ENCODE measurements around the gene FXN.
"Not testable (repeated sequence)": the region's sequence is repeated elsewhere in the genome, so short reads cannot be mapped to it uniquely, and the experiment has no call there.

The FXN gene

DNA sequence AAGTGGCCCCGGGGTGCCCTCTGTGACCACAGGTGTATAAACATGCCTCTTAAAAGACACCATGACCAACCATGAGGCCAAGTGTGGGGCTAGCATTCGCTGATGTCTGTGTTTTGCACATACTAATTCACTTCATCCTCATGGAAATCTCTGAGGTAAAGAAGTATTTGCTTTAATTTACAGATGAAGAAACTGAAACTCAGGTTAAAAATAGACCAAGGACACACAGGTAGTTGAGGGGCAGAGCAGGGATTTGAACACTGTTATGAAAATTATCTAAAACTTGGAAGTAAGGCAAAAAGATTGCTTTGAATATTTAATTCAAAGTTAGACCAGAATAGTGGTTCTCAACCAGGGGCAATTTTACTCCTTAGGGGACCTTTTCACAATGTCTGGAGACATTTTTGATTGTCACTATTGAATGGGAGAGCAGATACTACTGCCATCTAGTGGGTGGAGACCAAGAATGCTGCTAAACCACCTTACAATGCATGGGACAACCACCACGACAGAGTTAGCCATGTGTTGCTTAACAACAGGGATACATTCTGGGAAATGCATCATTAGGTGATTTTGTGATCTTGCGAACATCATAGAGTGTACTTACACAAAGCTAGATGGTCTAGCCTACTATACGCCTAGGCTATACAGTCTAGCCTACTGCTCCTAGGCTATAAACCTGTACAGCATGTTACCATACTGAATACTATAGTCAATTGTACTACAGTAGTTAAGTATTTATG lies 8.0 kb upstream of the FXN start:
- peak; percentile 11 for DNase-seq (ENCODE audit: low read depth)

DNA sequence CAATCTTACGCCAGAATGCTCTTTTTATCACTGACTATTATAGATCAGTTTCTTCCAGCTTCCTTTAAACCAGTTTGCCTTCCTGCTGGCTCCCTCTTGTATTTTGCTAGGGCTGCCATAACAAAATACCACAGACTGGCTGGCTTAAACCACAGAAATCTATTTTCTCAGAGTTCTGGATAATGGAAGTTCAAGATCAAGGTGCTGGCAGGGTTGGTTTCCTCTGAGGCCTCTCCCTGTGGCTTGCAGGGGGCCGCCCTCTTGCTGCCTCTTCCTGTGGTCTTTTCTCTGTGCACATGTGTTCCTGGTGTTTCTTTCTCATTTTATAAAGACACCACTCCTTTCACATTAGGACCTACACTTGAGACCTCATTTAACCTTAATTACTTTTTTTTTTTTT lies 6.8 kb upstream of the FXN start:
- no peak for DNase-seq (ENCODE audit: low read depth)

DNA sequence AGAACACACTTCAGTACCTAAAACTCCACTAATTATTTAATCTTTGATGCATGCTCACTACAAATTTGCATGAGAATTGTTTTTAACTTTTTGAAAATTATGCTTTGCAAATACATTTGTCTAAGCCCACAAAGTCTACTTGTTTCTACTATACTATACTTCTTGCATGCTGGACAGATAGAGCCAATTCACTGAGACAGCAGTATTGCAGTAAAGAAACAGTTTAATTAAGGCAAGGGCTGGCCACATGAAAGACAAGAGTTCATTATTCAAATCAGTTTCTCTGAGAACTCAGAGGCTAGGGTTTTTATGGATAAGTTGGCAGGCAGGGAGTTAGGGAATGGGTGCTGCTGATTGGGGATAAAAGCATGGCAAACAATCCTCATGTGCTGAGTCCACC lies 6.0 kb upstream of the FXN start:
- DNase-seq (ENCODE audit: low read depth) = no peak

DNA sequence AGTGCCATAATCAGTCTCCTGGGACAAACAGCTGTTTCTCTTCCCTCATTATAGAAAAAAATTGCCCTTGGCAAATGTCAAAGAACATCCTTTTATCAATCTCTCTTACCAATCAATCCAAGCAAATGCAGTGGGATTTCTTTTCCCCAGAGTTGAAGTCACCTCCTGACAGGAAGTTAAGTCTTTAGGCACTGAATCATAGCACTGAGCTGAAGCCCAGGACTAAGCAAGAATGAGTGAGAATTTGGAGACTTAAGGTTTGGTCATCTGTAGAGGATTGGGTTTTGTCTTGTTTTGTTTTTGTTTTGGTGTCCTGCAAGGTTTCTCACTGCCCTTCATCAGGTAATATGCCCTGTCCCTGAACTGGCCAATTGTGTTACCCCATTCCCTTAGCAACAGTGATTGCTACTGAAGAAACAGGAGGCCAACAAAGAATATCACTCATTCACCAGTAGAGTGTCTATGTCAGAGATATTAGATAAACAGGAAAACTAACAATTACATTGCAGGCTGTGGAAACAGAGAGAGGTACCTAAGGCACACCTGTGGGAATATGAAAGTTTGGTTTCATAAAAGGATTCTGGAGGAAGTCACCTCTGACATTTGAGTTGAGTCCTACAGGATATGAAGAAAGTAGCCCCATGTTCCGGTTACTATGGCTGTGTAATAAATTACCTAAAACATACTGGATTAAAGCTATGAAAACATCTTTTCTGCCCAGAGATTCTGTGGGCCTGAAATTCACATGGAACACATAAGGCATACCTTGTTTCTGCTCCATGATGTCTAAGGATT lies 4.5 kb upstream of the FXN start:
- no peak for DNase-seq (ENCODE audit: low read depth)

DNA sequence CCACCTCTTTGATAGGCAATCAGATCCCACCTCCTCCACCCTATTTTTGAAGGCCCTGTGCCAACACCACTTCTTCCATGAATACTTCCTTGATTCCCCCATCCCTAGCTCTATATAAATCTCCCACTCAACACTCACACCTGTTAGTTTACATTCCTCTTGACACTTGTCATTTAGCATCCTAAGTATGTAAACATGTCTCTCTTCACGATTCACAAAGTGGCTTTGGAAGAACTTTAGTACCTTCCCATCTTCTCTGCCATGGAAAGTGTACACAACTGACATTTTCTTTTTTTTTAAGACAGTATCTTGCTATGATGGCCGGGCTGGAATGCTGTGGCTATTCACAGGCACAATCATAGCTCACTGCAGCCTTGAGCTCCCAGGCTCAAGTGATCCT lies 1.5 kb upstream of the FXN start:
- DNase-seq (ENCODE audit: low read depth) = no peak

DNA sequence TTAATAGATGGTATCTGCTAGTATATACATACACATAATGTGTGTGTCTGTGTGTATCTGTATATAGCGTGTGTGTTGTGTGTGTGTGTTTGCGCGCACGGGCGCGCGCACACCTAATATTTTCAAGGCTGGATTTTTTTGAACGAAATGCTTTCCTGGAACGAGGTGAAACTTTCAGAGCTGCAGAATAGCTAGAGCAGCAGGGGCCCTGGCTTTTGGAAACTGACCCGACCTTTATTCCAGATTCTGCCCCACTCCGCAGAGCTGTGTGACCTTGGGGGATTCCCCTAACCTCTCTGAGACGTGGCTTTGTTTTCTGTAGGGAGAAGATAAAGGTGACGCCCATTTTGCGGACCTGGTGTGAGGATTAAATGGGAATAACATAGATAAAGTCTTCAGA lies 757 bp downstream of the FXN start:
- no peak for DNase-seq (ENCODE audit: low read depth)

DNA sequence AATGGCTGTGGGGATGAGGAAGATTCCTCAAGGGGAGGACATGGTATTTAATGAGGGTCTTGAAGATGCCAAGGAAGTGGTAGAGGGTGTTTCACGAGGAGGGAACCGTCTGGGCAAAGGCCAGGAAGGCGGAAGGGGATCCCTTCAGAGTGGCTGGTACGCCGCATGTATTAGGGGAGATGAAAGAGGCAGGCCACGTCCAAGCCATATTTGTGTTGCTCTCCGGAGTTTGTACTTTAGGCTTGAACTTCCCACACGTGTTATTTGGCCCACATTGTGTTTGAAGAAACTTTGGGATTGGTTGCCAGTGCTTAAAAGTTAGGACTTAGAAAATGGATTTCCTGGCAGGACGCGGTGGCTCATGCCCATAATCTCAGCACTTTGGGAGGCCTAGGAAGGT lies 1.2 kb downstream of the FXN start:
- no peak for DNase-seq (ENCODE audit: low read depth)

DNA sequence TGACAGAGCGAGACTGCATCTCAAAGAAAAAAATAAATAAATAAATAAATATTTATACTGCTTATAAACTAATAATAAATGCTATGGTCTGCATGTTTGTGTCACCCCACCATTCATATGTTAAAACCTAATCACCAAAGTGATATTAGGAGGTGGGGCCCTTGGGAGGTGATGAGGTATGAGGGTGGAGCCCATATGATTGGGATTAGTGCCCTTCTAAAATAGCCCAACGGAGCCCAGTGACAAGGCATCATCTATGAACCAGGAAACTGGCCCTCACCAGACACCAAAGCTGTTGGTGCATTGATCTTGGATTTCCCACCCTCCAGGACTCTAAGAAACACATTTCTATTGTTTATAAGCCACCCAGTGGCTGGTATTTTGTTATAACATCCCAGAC lies 5.1 kb downstream of the FXN start:
- no peak for DNase-seq (ENCODE audit: low read depth)

DNA sequence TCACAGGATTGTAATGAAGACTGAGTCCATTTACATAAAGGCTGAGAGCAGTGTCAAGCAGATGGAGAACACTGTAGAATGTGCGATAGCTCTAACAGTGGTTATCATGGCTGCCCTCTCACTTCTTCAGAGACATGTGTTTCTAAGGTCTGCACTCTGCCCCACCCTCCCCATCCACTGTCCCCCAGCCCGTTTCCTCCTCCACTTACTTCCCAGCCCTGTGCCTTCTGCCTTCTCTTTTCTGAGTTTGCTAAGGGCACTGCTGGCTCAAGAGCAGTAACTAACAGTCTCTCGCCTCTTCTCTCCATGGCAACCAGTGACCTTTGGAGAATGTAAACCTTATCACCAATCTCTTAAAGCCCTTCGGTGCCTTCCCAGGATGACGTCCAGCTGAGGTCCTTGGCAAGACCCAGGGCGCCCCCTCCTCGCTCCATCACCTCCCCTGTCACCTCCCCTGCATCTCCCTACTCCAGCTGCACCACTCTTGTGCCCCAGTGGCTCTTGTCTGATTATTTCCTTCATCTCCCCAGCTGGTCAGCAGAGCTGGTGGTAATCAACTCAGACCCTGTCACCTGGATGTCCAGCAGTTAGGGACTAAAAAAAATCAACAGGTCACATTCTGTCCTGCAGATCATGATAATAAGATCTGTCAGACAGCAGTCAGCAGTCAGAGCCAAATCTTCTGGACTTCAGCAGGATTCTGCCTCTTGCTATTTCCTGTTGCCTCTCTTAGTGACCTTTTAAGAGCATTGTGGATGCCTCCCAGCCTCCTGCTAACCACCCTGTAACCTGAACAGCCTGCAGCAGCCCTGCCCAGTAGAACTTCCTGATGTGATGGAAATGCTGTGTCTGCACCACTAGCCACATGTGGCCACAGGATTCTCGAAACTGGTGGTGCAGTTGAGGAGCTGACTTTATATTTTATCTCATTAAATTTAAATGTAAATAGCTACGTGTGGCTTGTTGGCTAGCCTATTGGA lies 9.0 kb downstream of the FXN start:
- peak; percentile 18 for DNase-seq (ENCODE audit: low read depth)

DNA sequence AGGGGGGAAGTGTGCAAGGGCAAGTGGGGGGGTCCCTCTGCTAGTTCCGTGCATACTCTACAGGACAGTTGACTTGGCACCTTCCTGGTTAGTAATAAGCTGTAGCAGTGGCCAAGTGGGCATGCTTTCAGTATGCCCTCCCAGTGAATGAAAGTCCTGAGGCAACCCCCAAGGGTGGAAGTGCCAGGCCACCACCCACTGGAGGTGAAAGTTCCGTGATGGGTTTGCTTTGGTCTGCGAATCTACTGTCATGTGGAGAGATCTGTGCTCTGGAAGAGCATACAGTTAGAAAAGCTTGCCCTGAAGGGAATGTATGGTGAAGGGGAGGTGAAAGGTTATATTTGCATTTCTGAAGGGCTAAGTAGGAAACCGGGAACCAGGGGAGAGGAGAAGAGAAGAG lies 10.3 kb downstream of the FXN start:
- DNase-seq (ENCODE audit: low read depth) = no peak

DNA sequence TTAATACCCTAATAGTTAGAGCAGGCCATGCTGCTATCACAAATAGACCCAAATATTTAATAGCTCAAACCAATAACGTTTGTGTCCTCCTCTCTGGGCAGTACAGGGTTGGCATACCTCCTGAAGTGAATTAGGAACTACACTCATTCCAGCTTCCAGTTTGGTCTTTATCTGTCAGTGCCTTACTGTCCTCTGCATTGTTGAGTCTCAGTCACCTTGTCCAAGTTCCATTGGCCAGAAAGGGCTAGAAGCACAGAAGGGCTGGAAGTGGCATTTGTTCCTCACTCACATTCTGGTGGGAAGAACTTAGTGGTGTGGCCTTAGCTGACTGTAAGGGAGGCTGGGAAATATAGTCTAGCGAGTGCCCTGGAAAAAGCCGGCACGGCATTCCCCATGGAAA lies 11.2 kb downstream of the FXN start:
- no peak for DNase-seq (ENCODE audit: low read depth)

DNA sequence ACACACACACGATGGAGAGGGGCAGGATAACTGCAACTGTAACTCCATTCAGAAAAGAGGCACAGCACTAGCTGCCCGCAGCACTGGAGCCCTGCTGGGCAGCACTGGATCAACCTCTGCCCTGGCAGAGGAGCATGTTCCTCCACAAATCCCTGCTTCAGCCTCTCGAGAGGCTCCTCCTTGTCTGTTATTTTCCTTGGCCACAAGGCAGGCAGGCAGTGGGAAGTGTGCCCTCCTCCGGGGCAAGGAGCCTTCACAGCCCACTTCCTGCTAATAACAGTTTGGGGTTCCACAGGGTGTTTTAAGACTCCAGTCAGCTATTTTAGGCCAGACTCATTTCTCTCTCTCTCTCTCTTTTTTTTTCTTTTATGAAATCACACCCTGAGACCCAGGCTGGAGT lies 11.8 kb downstream of the FXN start:
- DNase-seq (ENCODE audit: low read depth) = no peak

DNA sequence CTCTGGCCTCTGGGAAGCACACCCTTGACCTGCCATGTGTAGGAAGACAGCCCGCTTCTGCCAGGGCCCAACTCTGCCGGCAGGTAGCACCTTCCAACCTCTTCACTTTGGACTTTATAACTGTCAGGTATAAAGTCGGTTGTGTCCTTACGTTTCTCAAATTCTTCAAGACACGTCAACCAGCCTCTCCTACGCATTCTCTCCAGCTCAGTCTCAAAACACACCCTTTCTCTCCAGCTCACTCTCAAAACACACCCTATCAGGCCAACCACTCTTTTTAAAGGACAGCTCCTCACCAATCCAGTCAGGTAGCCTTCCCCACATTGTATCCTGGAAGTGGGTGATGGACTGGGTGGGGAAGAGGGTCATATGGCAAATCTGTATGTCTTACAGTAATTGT lies 13.5 kb downstream of the FXN start:
- DNase-seq (ENCODE audit: low read depth) = no peak

DNA sequence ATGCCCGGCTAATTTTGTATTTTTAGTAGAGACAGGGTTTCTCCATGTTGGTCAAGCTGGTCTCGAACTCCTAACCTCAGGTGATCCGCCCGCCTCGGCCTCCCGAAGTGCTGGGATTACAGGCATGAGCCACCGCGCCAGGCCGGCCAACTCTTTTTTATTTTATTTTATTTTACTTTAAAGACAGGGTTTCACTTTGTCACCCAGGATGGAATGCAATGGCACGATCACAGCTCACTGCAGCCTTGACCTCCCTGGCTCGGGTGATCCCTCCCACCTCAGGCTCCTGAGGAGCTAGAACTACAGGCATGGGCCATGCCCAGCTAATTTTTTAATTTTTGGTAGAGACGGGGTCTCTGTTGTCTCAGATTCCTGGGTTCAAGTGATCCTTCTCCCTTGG lies 15.4 kb downstream of the FXN start:
- DNase-seq (ENCODE audit: low read depth) = not testable (repeated sequence)

DNA sequence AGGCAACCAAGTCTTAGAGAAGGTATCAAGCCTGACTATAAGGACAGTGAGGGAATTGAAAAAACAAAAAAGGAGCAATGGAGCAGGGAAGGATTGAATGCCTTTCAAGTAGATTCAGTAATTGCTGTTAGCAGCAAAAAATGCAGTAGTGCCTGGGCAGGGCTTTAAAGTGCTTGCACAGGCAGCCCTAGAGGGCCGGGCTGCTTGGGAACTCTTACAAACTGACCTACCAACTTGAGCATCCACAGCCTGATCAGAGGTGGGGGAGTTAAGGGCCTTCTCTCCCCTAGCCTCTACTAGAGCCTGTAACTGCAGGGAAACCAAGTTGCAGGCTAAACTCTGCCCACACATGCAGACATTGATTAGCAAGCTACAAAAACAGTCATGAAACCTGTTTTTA lies 19.4 kb downstream of the FXN start:
- DNase-seq (ENCODE audit: low read depth) = no peak

DNA sequence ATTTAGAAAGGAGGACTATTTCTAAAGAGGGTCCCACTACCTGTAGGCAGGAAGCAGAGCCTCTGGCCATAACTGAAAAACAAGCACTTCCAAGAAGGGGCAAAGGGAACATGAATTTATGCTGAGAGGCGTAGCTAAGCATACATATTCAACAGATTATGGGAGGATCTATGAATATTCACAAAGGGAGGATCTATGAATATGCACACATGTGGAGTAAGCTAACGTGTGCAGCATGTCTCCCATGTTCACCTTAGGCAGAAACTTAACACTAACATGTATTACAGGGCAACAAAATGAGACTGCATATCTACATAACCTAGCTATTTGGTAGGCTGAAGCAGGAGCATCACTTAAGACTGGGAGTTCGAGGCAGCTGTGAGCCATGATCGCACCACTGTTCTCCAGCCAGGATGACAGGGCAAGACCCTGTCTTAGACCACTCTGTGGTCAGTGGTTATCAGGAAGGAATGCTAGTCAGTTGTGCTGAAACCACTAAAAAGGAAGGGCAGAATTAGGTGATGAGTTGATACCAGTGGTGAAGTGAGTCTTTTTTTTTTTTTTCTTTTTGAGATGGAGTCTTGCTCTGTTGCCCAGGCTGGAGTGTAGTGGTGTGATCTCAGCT lies 20.8 kb downstream of the FXN start:
- DNase-seq (ENCODE audit: low read depth) = no peak

DNA sequence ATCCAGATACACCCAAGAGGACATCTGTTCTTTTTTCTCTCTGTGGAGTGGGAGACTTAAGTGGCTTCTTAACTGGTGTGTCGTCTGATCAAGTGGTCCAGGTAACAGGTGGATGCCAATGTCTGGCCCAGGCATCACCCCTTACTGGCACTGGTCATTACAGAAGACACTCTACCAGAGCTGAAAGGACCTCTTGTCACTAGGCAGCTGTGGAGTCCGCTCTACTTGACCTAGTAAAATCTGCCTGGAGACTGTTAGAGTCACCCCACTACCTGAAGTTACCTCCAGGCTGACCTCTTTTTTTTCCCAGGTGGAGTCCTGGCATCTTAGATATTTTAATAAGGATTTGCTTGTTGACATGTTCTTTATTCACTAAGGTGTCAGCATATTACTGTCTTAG lies 22.5 kb downstream of the FXN start:
- no peak for DNase-seq (ENCODE audit: low read depth)

DNA sequence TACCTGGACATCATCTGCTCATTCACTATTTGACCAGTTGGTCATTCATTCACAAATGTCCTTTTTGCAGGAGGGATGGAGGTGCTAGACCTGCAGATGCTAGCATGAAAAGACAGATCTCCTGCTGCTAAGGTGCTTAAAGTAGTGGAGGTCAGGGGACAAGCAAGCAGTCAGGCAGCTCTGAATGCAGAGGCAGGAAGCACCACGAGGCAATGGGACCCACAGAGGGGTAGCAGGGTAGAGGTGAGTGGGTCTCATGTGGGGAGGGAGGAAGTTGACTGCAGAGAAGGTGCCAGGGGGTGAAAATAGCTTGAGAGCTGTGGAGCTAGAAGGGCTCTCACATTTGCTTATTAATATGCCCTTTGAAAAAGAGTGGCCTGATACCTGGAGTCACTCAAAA lies 25.2 kb downstream of the FXN start:
- DNase-seq (ENCODE audit: low read depth) = no peak

DNA sequence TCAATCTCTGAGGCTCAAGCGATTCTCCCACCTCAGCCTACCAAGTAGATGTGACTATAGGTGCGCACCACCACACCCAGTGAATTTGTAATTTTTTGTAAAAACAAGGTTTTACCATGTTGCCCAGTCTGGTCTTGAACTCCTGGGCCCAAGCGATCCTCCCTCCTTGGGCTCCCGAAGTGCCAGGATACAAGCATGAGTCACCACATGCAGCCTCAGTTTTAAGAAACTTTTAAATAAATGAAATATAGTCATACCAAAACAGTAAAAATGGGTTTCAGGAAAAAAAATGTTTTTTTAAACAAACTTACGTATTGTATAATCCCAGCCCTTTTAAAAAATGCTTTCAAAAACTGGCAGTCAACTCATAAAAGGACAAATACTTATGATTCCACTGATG lies 26.6 kb downstream of the FXN start:
- DNase-seq (ENCODE audit: low read depth) = no peak

DNA sequence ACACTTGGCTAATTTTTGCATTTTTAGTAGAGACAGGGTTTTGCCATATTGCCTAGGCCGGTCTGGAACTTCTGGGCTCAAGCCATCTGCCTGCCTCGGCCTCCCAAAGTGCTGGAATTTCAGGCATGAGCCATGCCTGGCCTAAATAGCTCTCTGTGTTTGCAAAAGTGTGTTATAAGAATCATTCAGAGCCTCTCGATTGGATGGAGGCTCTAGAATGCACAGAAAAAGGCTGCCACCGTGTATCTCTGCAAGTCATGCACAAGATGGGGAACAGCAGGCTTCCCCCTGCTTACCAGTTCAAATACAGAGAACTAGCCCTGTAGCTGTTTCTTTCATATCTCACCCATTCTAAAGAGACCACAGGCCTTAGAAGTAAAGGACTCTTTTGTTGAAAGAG lies 28.3 kb downstream of the FXN start:
- no peak for DNase-seq (ENCODE audit: low read depth)

DNA sequence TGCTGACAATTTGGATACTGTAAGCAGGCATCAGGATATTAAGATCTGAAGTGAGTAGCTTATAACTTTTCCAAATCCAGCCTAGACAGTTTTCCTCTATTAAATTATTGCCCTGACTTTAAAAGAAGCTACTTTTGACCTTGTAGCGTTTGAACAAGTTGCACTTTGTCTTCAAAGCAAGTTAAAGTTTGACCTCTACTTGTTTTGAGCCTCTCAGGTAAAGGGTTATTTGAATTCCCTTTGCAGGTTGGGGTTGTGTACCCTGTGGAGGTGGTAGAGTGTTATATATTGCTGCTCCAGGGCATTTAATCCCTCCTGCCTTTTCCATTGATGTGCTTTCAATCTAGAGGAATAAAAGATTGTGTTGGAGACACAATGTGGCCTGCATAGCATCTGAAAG lies 30.1 kb downstream of the FXN start:
- no peak for DNase-seq (ENCODE audit: low read depth)

DNA sequence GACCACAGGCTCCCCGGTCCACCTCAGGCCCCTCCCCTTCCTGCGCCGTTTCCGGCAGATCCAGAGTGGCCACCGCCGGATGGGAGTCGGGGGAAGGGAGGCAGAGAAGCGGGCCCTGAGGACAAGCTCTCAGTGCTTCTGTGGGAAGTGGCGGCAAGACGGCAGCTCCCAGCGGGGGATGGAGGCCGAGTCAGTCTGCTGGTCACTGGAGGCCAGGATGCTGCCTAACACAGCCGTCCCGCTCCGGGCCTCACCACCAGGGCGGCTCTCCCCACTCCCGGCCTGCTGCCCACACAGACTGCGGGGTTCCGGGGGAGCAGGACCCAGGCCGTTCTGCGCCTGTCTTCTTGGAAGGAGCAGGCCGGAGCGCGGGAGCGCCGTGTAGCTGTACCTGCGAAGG lies 31.4 kb downstream of the FXN start:
- DNase-seq (ENCODE audit: low read depth) = no peak
